Psoas muscle (tissue), 8 donors: Measurements from ENCODE around the gene MED13L. TPM values are rescaled to one million over a fixed set of nuclear protein-coding genes. Genes with fewer than 3 reads are reported as not detected.

ENCODE experiments used
- ATAC-seq, 4 donors: fragments of 200-7000 bp; cut with Tn5 transposase; one replicate each; pipeline ENCODE4 v1.9.1; 2020; ENCODE audit warnings: moderate library complexity in 3 of 4, mild to moderate bottlenecking in 2 of 4
- DNase-seq, 2 donors: peaks; one replicate each; pipeline ENCODE4 v3.0.0-alpha.2; 2020
- H3K27ac ChIP-seq: fragments of 200-600 bp; one replicate; pipeline ENCODE4 v1.8.0; 2022
- H3K27me3 ChIP-seq, 3 donors: fragments of 200-600 bp in 1 of 3; one replicate each; pipeline versions ENCODE4 v1.6.1 to v1.8.0; 2013 to 2022; ENCODE audit warnings: low read length in 2 of 3, mild to moderate bottlenecking in 2 of 3, moderate library complexity in 1 of 3; ENCODE audit not compliant: insufficient read depth in 3 of 3
- H3K36me3 ChIP-seq, 2 donors: fragments of 200-600 bp in 1 of 2; one replicate each; pipeline versions ENCODE4 v1.6.1 to v1.8.0; 2013 to 2022; ENCODE audit warnings: low read depth in 1 of 2, mild to moderate bottlenecking in 1 of 2, moderate library complexity in 1 of 2; ENCODE audit not compliant: insufficient read depth in 1 of 2
- H3K4me1 ChIP-seq: fragments of 200-600 bp; one replicate; pipeline ENCODE4 v1.8.0; 2022
- H3K4me3 ChIP-seq: fragments of 200-600 bp; one replicate; pipeline ENCODE4 v1.8.0; 2022; ENCODE audit warnings: mild to moderate bottlenecking
- H3K9me3 ChIP-seq: fragments of 200-600 bp; one replicate; pipeline ENCODE4 v1.8.0; 2022
- WGBS, 3 donors: extraction: QIAGEN DNeasy Blood & Tissue Kit; methylation state at CpG; one replicate each; pipeline versions ENCODE4 v1.1.6 to v1.1.7; 2013; 5-methylcytosine and 5-hydroxymethylcytosine counted together
- intact Hi-C, 2 donors: fragments of 100-400 bp; cut with DNase I; formaldehyde crosslinking; loops; one replicate each; pipeline versions ENCODE4 v1.11.0 to v1.14.2; 2022
- polyA plus RNA-seq, 3 donors: library from polyadenylated mRNA; stranded (reverse); fragments of 200-250 nt; gene quantifications; one replicate each; pipeline ENCODE4 v1.2.3, GENCODE V29; 2013
- total RNA-seq, 4 donors: library from RNA; stranded (reverse); fragmentation: NEBNext Ultra II Directional in 2 of 4; extraction: Animal tissue kit (Norgen Biotek cat#: 25700) in 2 of 4; gene quantifications; one replicate each; pipeline versions ENCODE4 v1.2.1 to v1.2.4, GENCODE V29; 2021 to 2023
- TF ChIP-seq, protein P1 (sequence below): fragments of 200-600 bp; IDR thresholded peaks from one replicate; pipeline ENCODE4 v1.8.0; 2022; ENCODE audit warnings: antibody characterized with exemption
- donor health status: healthy with polysubstance abuse.
- donor health status: DM: no; HTN: no; CAD: no; lungs with moderate emphysema.
- donor health status: Bipolar disorder and iron deficiency.
- donor health status: healthy.
- donor health status: DM: yes; HTN: yes; CAD: no.
- donor health status: DM: no; HTN: no; CAD: no.
- donor health status: DM: no; HTN: no; CAD: no.
- donor health status: DM: yes; HTN: yes; CAD: no.

MED13L gene
- total and polyA plus RNA-seq, 7 donors, result 8.9 to 90.5 (median 72.5) TPM

DNA sequence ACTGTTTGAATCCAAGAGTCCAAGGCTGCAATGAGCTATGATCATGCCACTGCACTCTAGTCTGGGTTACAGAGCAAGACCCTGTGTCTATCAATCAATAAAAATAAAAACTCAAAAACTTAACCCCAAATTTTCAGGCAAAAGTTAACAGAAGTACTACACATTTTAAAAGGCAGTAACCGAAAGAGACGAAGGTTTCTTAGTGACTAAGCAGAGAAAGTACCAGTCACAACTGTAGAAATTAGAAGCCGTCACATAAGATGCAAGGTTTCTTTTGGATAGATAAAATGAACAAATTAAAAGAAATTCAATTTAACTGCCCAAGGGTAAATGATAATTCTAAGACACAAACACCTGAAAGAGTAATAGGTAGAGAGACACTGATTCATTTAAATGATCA, 103.5 kb downstream of the MED13L start:
- TF ChIP-seq, protein P1, sequence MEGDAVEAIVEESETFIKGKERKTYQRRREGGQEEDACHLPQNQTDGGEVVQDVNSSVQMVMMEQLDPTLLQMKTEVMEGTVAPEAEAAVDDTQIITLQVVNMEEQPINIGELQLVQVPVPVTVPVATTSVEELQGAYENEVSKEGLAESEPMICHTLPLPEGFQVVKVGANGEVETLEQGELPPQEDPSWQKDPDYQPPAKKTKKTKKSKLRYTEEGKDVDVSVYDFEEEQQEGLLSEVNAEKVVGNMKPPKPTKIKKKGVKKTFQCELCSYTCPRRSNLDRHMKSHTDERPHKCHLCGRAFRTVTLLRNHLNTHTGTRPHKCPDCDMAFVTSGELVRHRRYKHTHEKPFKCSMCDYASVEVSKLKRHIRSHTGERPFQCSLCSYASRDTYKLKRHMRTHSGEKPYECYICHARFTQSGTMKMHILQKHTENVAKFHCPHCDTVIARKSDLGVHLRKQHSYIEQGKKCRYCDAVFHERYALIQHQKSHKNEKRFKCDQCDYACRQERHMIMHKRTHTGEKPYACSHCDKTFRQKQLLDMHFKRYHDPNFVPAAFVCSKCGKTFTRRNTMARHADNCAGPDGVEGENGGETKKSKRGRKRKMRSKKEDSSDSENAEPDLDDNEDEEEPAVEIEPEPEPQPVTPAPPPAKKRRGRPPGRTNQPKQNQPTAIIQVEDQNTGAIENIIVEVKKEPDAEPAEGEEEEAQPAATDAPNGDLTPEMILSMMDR, result no peak
- H3K27me3 ChIP-seq, result no peaks in the 10 kb centered on the region
- H3K36me3 ChIP-seq, result no peaks in the 10 kb centered on the region
- 95 to 99% (median 97%) methylated on average over 3 of the region's 3 CpGs for WGBS, 3 donors
- ATAC-seq, result no peak
- H3K4me1 ChIP-seq, result peaks cover 43% of the 10 kb centered on the region
- H3K4me3 ChIP-seq, result no peak overlapping the region
- intact Hi-C loops, result no loop called here
- H3K9me3 ChIP-seq, result no peaks in the 10 kb centered on the region
- DNase-seq, result no peak
- no peak overlapping the region for H3K27ac ChIP-seq

DNA sequence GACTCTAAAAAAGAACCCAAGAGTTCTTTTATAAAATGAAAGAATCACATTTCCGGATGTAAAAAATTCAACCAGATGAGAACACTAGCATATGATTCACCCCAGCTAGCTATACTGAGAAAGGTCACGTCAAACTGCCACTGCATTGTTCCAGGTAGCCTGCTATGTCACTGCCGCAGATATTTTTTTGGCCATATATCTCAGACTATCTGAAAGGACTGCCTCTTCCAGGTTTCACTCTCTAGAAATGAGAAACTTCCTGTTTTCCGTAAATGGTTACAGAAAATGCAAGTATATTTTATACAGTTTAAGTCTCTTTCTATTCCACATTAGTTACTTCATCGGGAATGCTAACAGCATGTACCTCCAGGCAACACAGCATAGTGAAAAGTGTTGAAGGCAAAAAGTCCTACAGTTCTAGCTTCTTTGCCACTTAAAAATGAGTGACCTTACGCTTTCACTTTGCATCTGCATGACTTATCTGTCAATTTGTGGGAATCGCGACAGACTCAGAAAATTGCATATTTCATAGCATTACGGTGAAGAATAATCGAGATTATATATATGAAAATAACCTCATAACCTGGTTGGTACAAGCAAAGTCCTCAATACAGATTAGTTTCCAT, 105.2 kb downstream of the MED13L start:
- WGBS, 3 donors, result 68 to 77% (median 69%) methylated on average over 10 of the region's 10 CpGs
- H3K9me3 ChIP-seq, result no peaks in the 10 kb centered on the region
- H3K27ac ChIP-seq, result peak overlapping the region; percentile 25
- H3K27me3 ChIP-seq, result no peaks in the 10 kb centered on the region
- peaks cover 52% of the 10 kb centered on the region for H3K4me1 ChIP-seq
- TF ChIP-seq, protein P1, result no peak
- ATAC-seq, result peak; percentile 40 to 72 (median 59)
- intact Hi-C loops, result no loop called here
- H3K36me3 ChIP-seq, result no peaks in the 10 kb centered on the region
- DNase-seq, result no peak
- H3K4me3 ChIP-seq, result no peak overlapping the region

DNA sequence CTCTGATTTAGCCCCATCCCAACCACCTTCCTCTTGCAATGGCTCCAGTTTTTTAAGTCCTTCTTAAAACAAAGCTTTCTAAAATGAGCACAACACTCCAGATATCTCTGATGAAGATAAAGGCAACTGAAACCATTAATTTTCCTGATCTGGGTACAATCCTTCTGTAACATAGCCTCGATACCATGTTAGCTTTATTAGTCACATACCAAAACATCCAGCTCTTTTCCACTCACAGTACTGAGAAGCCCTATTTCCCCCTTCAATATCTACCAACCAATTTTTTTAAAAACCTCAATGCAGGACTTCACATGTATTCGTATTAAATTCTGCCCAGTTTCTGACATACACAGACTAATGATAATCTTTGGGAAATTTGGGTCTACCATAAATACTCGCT, 105.9 kb downstream of the MED13L start:
- peak overlapping the region; percentile 27 for H3K27ac ChIP-seq
- H3K27me3 ChIP-seq, result no peaks in the 10 kb centered on the region
- no peak overlapping the region for H3K4me3 ChIP-seq
- H3K36me3 ChIP-seq, result no peaks in the 10 kb centered on the region
- TF ChIP-seq, protein P1, result no peak
- H3K9me3 ChIP-seq, result no peaks in the 10 kb centered on the region
- 80 to 92% (median 85%) methylated on average over 3 of the region's 3 CpGs for WGBS, 3 donors
- DNase-seq, result no peak
- H3K4me1 ChIP-seq, result peaks cover 60% of the 10 kb centered on the region
- no peak for ATAC-seq
- intact Hi-C loops, result no loop called here

DNA sequence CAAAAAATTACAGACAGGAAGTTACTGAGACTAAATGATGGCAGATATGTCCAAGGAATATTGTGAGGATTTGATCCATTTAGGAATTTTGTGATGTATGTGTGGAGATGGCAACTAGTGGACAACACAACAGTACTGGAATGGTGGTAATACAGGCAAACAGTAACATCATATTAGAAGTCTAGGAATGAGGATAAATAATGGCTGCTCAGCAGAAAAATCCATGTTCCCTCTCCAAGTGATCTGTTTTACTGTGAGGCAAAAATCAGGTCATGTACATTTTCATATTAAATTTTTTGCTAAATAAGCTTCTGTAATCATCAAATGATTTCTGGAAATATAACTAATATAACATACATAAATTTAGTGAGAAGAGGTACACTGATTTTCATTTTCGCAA, 108.4 kb downstream of the MED13L start:
- no peak overlapping the region for H3K4me3 ChIP-seq
- no peak for DNase-seq
- no peaks in the 10 kb centered on the region for H3K9me3 ChIP-seq
- peak overlapping the region; percentile 13 for H3K27ac ChIP-seq
- ATAC-seq, result no peak
- H3K27me3 ChIP-seq, result no peaks in the 10 kb centered on the region
- no peaks in the 10 kb centered on the region for H3K36me3 ChIP-seq
- WGBS, 3 donors, result 96 to 99% (median 98%) methylated on average over 1 of the region's 1 CpG
- peaks cover 70% of the 10 kb centered on the region for H3K4me1 ChIP-seq
- intact Hi-C loops, result no loop called here
- TF ChIP-seq, protein P1, result no peak

DNA sequence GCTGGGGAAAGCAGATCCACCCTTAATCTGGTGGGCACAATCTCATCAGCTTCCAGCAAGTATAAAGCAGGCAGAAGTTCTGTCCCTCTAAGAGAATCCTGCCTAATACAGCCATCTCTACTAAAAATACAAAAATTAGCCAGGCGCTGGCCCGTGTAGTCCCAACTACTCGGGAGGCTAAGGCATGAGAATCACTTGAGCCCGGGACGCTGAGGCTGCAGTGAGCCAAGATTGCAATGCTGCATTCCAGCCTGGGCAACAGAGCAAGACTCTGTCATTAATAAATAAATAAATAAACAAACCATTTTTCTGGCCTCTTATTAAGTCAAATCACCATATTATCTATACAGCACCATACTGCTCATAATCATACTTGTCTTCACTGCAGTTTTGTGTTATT, 111.2 kb downstream of the MED13L start:
- H3K36me3 ChIP-seq, result no peaks in the 10 kb centered on the region
- TF ChIP-seq, protein P1, result no peak
- intact Hi-C loops, result no loop called here
- ATAC-seq, result peak in 2 of 4 donors; percentile 44 to 46
- WGBS, 3 donors, result 27 to 40% (median 30%) methylated on average over 5 of the region's 5 CpGs
- no peak for DNase-seq
- H3K27ac ChIP-seq, result peak overlapping the region; percentile 84
- H3K4me3 ChIP-seq, result no peak overlapping the region
- no peaks in the 10 kb centered on the region for H3K9me3 ChIP-seq
- no peaks in the 10 kb centered on the region for H3K27me3 ChIP-seq
- peaks cover 71% of the 10 kb centered on the region for H3K4me1 ChIP-seq
